Activated T-cell treated with anti-CD3 and anti-CD28 coated beads, Interleukin-2, amount 50 U/mL, for 72 hours (primary cell): ENCODE results near the gene CSNK1E. TPM values are rescaled to one million over a fixed set of nuclear protein-coding genes. Genes with fewer than 3 reads are reported as not detected.
A peak's percentile ranks its signal among the peaks of the same experiment; 100 is the strongest.

ENCODE experiments used
- ATAC-seq, 2 donors: fragments of 150-1000 bp; cut with Tn5 transposase; replicated peaks in 1 of 2; 2 replicates each; pipeline ENCODE4 v1.10.0; 2021; ENCODE audit warnings: moderate library complexity in 2 of 2, mild to moderate bottlenecking in 1 of 2
- DNase-seq, 2 donors: peaks; one replicate each; pipeline ENCODE4 v3.0.0; 2021 to 2022; ENCODE audit warnings: mixed read lengths in 1 of 2
- H3K27ac Mint-ChIP-seq: one replicate; pipeline ENCODE4 v1.8.0; 2022; ENCODE audit warnings: mild to moderate bottlenecking, moderate library complexity, mixed read lengths
- H3K27me3 Mint-ChIP-seq: one replicate; pipeline ENCODE4 v1.8.0; 2022; ENCODE audit warnings: low read depth, mixed read lengths
- H3K36me3 Mint-ChIP-seq, 2 donors: one replicate each; pipeline ENCODE4 v1.8.0; 2022; ENCODE audit warnings: mixed read lengths in 2 of 2, mild to moderate bottlenecking in 1 of 2; ENCODE audit not compliant: insufficient read depth in 2 of 2
- H3K4me1 Mint-ChIP-seq: one replicate; pipeline ENCODE4 v1.8.0; 2022; ENCODE audit warnings: low read depth, mixed read lengths
- H3K4me3 Mint-ChIP-seq, 2 donors: one replicate each; pipeline ENCODE4 v1.8.0; 2022; ENCODE audit warnings: mild to moderate bottlenecking in 2 of 2, mixed read lengths in 2 of 2, moderate library complexity in 2 of 2
- H3K9me3 Mint-ChIP-seq, 2 donors: one replicate each; pipeline ENCODE4 v1.8.0; 2022; ENCODE audit warnings: mixed read lengths in 2 of 2
- total RNA-seq, 2 donors: library from RNA; stranded (reverse); gene quantifications; one replicate each; pipeline ENCODE4 v1.2.3, GENCODE V29; 2022

CSNK1E gene
- total RNA-seq, 2 donors from 2014 or later = 106 to 107 TPM

GRCh38 chr22:38309614-38310517, 7.4 kb downstream of the CSNK1E start:
- peaks cover 72% of the 10 kb centered on the region for H3K4me1 Mint-ChIP-seq
- ATAC-seq (no peak), DNase-seq (no peak)
- no peak overlapping the region for H3K27ac Mint-ChIP-seq
- H3K9me3 Mint-ChIP-seq = no peaks in the 10 kb centered on the region
- H3K36me3 Mint-ChIP-seq = peaks cover 0 to 5% of the 10 kb centered on the region in 2 donors
- no peaks in the 10 kb centered on the region for H3K27me3 Mint-ChIP-seq
- H3K4me3 Mint-ChIP-seq = no peak overlapping the region

GRCh38 chr22:38308791-38309498, 8.3 kb downstream of the CSNK1E start:
- H3K9me3 Mint-ChIP-seq = no peaks in the 10 kb centered on the region
- H3K4me1 Mint-ChIP-seq = peaks cover 66% of the 10 kb centered on the region
- no peaks in the 10 kb centered on the region for H3K27me3 Mint-ChIP-seq
- H3K27ac Mint-ChIP-seq = no peak overlapping the region
- H3K36me3 Mint-ChIP-seq = peaks cover 0 to 6% of the 10 kb centered on the region in 2 donors
- ATAC-seq (no peak), DNase-seq (no peak)
- no peak overlapping the region for H3K4me3 Mint-ChIP-seq

- Mint-ChIP-seq H3K4me3 (peak overlapping the region; percentile 58 to 70), H3K27me3 (no peaks in the 10 kb centered on the region)
Observed at GRCh38 chr22:38305471-38306448, 11.5 kb downstream of the CSNK1E start.

GRCh38 chr22:38304526-38304925, 12.7 kb downstream of the CSNK1E start:
- H3K4me3 Mint-ChIP-seq = no peak overlapping the region
- H3K9me3 Mint-ChIP-seq = no peaks in the 10 kb centered on the region
- peaks cover 35% of the 10 kb centered on the region for H3K4me1 Mint-ChIP-seq
- H3K36me3 Mint-ChIP-seq = peaks cover 0 to 9% of the 10 kb centered on the region in 2 donors
- ATAC-seq (no peak), DNase-seq (no peak)
- no peak overlapping the region for H3K27ac Mint-ChIP-seq
- H3K27me3 Mint-ChIP-seq = no peaks in the 10 kb centered on the region

More at GRCh38 chr22:38305471-38306448, 11.5 kb downstream of the CSNK1E start:
- ATAC-seq (peak; percentile 78 to 87), DNase-seq (peak; percentile 47 to 49)
- H3K9me3 Mint-ChIP-seq = no peaks in the 10 kb centered on the region
- peak overlapping the region; percentile 55 for H3K27ac Mint-ChIP-seq
- H3K4me1 Mint-ChIP-seq = peaks cover 36% of the 10 kb centered on the region
- H3K36me3 Mint-ChIP-seq = peaks cover 0 to 6% of the 10 kb centered on the region in 2 donors

GRCh38 chr22:38303974-38304373, 13.3 kb downstream of the CSNK1E start:
- ATAC-seq (no peak), DNase-seq (no peak)
- H3K4me3 Mint-ChIP-seq = no peak overlapping the region
- no peaks in the 10 kb centered on the region for H3K27me3 Mint-ChIP-seq
- no peaks in the 10 kb centered on the region for H3K9me3 Mint-ChIP-seq
- peaks cover 0 to 9% of the 10 kb centered on the region in 2 donors for H3K36me3 Mint-ChIP-seq
- peak overlapping the region; percentile 45 for H3K27ac Mint-ChIP-seq
- peaks cover 35% of the 10 kb centered on the region for H3K4me1 Mint-ChIP-seq

GRCh38 chr22:38302906-38303305, 14.3 kb downstream of the CSNK1E start:
- no peak for DNase-seq
- no peak overlapping the region for H3K27ac Mint-ChIP-seq
- H3K4me1 Mint-ChIP-seq = peaks cover 26% of the 10 kb centered on the region
- H3K36me3 Mint-ChIP-seq = peaks cover 0 to 9% of the 10 kb centered on the region in 2 donors
- no peaks in the 10 kb centered on the region for H3K9me3 Mint-ChIP-seq
- ATAC-seq = no peak
- H3K4me3 Mint-ChIP-seq = no peak overlapping the region
- H3K27me3 Mint-ChIP-seq = no peaks in the 10 kb centered on the region

GRCh38 chr22:38300946-38301345, 16.3 kb downstream of the CSNK1E start:
- ATAC-seq = no peak
- Mint-ChIP-seq H3K9me3 (no peaks in the 10 kb centered on the region), H3K27me3 (no peaks in the 10 kb centered on the region), H3K27ac (no peak overlapping the region), H3K4me1 (peaks cover 14% of the 10 kb centered on the region), H3K36me3 (peaks cover 0 to 9% of the 10 kb centered on the region in 2 donors), H3K4me3 (no peak overlapping the region)
- no peak for DNase-seq

GRCh38 chr22:38300197-38300945, 16.9 kb downstream of the CSNK1E start:
- Mint-ChIP-seq H3K4me3 (no peak overlapping the region), H3K36me3 (peaks cover 0 to 9% of the 10 kb centered on the region in 2 donors), H3K27me3 (no peaks in the 10 kb centered on the region), H3K4me1 (peaks cover 9% of the 10 kb centered on the region), H3K27ac (no peak overlapping the region), H3K9me3 (no peaks in the 10 kb centered on the region)
- ATAC-seq = no peak
- no peak for DNase-seq

- ATAC-seq = no peak
- peaks cover 0 to 9% of the 10 kb centered on the region in 2 donors for H3K36me3 Mint-ChIP-seq
- H3K27ac Mint-ChIP-seq = no peak overlapping the region
- no peak overlapping the region for H3K4me3 Mint-ChIP-seq
- H3K4me1 Mint-ChIP-seq = peaks cover 2% of the 10 kb centered on the region
- H3K9me3 Mint-ChIP-seq = no peaks in the 10 kb centered on the region
- no peak for DNase-seq
- H3K27me3 Mint-ChIP-seq = no peaks in the 10 kb centered on the region
Observed at GRCh38 chr22:38299770-38300102, 17.5 kb downstream of the CSNK1E start.

- peak; percentile 63 to 64 for ATAC-seq
- no peak overlapping the region for H3K27ac Mint-ChIP-seq
- H3K9me3 Mint-ChIP-seq = no peaks in the 10 kb centered on the region
- H3K36me3 Mint-ChIP-seq = peaks cover 0 to 7% of the 10 kb centered on the region in 2 donors
- H3K27me3 Mint-ChIP-seq = no peaks in the 10 kb centered on the region
- peak; percentile 47 to 58 for DNase-seq
- H3K4me1 Mint-ChIP-seq = no peaks in the 10 kb centered on the region
- H3K4me3 Mint-ChIP-seq = no peak overlapping the region
Observed at GRCh38 chr22:38298312-38299005, 18.8 kb downstream of the CSNK1E start.

GRCh38 chr22:38296372-38296771, 20.9 kb downstream of the CSNK1E start:
- H3K4me1 Mint-ChIP-seq = no peaks in the 10 kb centered on the region
- H3K9me3 Mint-ChIP-seq = no peaks in the 10 kb centered on the region
- no peak overlapping the region for H3K27ac Mint-ChIP-seq

More at GRCh38 chr22:38296372-38296771, 20.9 kb downstream of the CSNK1E start:
- no peak for ATAC-seq
- DNase-seq = no peak
- Mint-ChIP-seq H3K36me3 (peaks cover 0 to 3% of the 10 kb centered on the region in 2 donors), H3K4me3 (no peak overlapping the region), H3K27me3 (no peaks in the 10 kb centered on the region)
